Measurements from ENCODE around the gene STARD3. TPM values are rescaled to one million over a fixed set of nuclear protein-coding genes. Genes with fewer than 3 reads are reported as not detected.

Gene STARD3
- total and polyA plus RNA-seq, 2 of the 13 experiments (the other 11 are each of a cell fraction or from before 2014, with no cell fraction given): 34.6 to 100 TPM

DNA sequence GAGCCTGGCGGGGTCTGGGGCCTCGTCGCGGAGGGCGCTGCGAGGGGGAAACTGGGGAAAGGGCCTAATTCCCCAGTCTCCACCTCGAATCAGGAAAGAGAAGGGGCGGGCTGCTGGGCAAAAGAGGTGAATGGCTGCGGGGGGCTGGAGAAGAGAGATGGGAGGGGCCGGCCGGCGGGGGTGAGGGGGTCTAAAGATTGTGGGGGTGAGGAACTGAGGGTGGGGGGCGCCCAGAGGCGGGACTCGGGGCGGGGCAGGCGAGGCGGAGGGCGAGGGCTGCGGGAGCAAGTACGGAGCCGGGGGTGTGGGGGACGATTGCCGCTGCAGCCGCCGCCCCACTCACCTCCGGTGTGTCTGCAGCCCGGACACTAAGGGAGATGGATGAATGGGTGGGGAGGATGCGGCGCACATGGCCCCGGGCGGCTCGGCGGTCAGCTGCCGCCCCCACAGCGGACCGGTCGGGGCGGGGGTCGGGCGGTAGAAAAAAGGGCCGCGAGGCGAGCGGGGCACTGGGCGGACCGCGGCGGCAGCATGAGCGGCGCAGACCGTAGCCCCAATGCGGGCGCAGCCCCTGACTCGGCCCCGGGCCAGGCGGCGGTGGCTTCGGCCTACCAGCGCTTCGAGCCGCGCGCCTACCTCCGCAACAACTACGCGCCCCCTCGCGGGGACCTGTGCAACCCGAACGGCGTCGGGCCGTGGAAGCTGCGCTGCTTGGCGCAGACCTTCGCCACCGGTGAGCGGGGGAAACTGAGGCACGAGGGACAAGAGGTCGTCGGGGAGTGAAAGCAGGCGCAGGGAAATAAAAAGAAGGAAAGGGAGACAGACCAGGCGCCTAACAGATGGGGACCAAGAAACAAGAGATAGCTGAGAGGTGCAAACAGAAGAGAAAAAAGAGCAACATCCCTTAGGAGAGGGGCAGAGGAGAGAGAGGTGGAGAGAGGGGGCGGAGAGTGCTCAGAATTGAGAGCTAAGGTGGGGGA is 31.3 kb downstream of the STARD3 start, which contains the start of gene PNMT (continued):
- TF ChIP-seq, protein P1, sequence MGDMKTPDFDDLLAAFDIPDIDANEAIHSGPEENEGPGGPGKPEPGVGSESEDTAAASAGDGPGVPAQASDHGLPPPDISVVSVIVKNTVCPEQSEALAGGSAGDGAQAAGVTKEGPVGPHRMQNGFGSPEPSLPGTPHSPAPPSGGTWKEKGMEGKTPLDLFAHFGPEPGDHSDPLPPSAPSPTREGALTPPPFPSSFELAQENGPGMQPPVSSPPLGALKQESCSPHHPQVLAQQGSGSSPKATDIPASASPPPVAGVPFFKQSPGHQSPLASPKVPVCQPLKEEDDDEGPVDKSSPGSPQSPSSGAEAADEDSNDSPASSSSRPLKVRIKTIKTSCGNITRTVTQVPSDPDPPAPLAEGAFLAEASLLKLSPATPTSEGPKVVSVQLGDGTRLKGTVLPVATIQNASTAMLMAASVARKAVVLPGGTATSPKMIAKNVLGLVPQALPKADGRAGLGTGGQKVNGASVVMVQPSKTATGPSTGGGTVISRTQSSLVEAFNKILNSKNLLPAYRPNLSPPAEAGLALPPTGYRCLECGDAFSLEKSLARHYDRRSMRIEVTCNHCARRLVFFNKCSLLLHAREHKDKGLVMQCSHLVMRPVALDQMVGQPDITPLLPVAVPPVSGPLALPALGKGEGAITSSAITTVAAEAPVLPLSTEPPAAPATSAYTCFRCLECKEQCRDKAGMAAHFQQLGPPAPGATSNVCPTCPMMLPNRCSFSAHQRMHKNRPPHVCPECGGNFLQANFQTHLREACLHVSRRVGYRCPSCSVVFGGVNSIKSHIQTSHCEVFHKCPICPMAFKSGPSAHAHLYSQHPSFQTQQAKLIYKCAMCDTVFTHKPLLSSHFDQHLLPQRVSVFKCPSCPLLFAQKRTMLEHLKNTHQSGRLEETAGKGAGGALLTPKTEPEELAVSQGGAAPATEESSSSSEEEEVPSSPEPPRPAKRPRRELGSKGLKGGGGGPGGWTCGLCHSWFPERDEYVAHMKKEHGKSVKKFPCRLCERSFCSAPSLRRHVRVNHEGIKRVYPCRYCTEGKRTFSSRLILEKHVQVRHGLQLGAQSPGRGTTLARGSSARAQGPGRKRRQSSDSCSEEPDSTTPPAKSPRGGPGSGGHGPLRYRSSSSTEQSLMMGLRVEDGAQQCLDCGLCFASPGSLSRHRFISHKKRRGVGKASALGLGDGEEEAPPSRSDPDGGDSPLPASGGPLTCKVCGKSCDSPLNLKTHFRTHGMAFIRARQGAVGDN (CRISPR knock-in tag; IDR thresholded peaks at IDR 0.05): peak; percentile 98
- TF ChIP-seq SAP130 (CRISPR knock-in tag; IDR thresholded peaks at IDR 0.05; ENCODE audit: low read depth) (peak; percentile 76), HDAC1 (CRISPR knock-in tag; IDR thresholded peaks at IDR 0.05) (peak; percentile 76), ZNF446 (CRISPR knock-in tag; IDR thresholded peaks at IDR 0.05) (peak; percentile 59), AHR (CRISPR knock-in tag; IDR thresholded peaks at IDR 0.05) (peak; percentile 76; the same call in 1 of the 2 replicates), SRSF1 (optimal IDR thresholded peaks at IDR 0.05; ENCODE audit: low read depth, low read length) (no peak), KAT8 (CRISPR knock-in tag; IDR thresholded peaks at IDR 0.05) (peak; percentile 55; the same call in 1 of the 2 replicates), CHCHD3 (CRISPR knock-in tag; IDR thresholded peaks at IDR 0.05) (0 out of 2 replicates have a peak, but pooled peaks have one; percentile 33), FOSL2 (CRISPR knock-in tag; IDR thresholded peaks at IDR 0.05) (peak; percentile 39), ZNF703 (CRISPR knock-in tag; IDR thresholded peaks at IDR 0.05; ENCODE audit: borderline replicate concordance) (0 out of 2 replicates have a peak, but pooled peaks have one; percentile 70), HDAC6 (IDR thresholded peaks at IDR 0.05; ENCODE audit: low read depth, low read length) (no peak), ZNF746 (CRISPR knock-in tag; IDR thresholded peaks at IDR 0.05) (peak; percentile 29; the same call in 1 of the 2 replicates), ZNF329 (CRISPR knock-in tag; IDR thresholded peaks at IDR 0.05; ENCODE audit: low read depth) (peak; percentile 86), ZNF33A (CRISPR knock-in tag; IDR thresholded peaks at IDR 0.05; ENCODE audit: borderline replicate concordance) (no peak), NFKB2 (CRISPR knock-in tag; IDR thresholded peaks at IDR 0.05; ENCODE audit: borderline replicate concordance) (peak; percentile 67; the same call in 1 of the 2 replicates), GATA4 (IDR thresholded peaks at IDR 0.05; ENCODE audit: borderline replicate concordance, low read depth) (no peak), ZNF747 (CRISPR knock-in tag; IDR thresholded peaks at IDR 0.05; ENCODE audit: borderline replicate concordance) (peak; percentile 78; the same call in 1 of the 2 replicates), IKZF4 (CRISPR knock-in tag; IDR thresholded peaks at IDR 0.05; ENCODE audit: borderline replicate concordance, low read depth, not compliant biosample characterization) (peak; percentile 95), RNF2 (conservative IDR thresholded peaks at IDR 0.05; ENCODE audit: low read depth) (peak; percentile 95)
- TF ChIP-seq, protein P2, sequence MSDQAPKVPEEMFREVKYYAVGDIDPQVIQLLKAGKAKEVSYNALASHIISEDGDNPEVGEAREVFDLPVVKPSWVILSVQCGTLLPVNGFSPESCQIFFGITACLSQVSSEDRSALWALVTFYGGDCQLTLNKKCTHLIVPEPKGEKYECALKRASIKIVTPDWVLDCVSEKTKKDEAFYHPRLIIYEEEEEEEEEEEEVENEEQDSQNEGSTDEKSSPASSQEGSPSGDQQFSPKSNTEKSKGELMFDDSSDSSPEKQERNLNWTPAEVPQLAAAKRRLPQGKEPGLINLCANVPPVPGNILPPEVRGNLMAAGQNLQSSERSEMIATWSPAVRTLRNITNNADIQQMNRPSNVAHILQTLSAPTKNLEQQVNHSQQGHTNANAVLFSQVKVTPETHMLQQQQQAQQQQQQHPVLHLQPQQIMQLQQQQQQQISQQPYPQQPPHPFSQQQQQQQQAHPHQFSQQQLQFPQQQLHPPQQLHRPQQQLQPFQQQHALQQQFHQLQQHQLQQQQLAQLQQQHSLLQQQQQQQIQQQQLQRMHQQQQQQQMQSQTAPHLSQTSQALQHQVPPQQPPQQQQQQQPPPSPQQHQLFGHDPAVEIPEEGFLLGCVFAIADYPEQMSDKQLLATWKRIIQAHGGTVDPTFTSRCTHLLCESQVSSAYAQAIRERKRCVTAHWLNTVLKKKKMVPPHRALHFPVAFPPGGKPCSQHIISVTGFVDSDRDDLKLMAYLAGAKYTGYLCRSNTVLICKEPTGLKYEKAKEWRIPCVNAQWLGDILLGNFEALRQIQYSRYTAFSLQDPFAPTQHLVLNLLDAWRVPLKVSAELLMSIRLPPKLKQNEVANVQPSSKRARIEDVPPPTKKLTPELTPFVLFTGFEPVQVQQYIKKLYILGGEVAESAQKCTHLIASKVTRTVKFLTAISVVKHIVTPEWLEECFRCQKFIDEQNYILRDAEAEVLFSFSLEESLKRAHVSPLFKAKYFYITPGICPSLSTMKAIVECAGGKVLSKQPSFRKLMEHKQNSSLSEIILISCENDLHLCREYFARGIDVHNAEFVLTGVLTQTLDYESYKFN (CRISPR knock-in tag; conservative IDR thresholded peaks at IDR 0.05): 0 out of 2 replicates have a peak, but pooled peaks have one; percentile 37

All from HepG2 (cell line).